PC-3 (cell line): Measurements from ENCODE around the gene PRKN. TPM values are rescaled to one million over a fixed set of nuclear protein-coding genes. Genes with fewer than 3 reads are reported as not detected.

Source experiments
- ATAC-seq: fragments of 200-7000 bp; cut with Tn5 transposase; 2 replicates; pipeline ENCODE4 v1.9.1; 2020; ENCODE audit warnings: mild to moderate bottlenecking, moderate library complexity
- BruUV-seq: library from RNA; stranded (reverse); fragments of 400-500 nt; replicated peaks from 2 replicates; lab custom pipeline; 2021; lab: Mats Ljungman, UMichigan
- CTCF ChIA-PET: fragments of 300-600 bp; sonication (Branson Sonifier 250); formaldehyde crosslinking; loops from one replicate; lab custom pipeline; 2022; ENCODE audit warnings: antibody characterized with exemption; lab: Charles Lee
- POLR2A ChIA-PET: fragments of 300-600 bp; sonication (Branson Sonifier 250); formaldehyde crosslinking; loops from one replicate; lab custom pipeline; 2022; ENCODE audit warnings: antibody characterized with exemption; ENCODE audit not compliant: unreplicated experiment; lab: Charles Lee
- DNase-seq: peaks from one replicate; pipeline ENCODE4 v3.0.0-alpha.2; 2015
- H2AFZ ChIP-seq: fragments of 300-600 bp; sonication (generic); 2 replicates; pipeline ENCODE4 v1.6.0; 2016; ENCODE audit warnings: antibody characterized with exemption, low read length
- H3F3A ChIP-seq: fragments of 300-600 bp; sonication (generic); one replicate; pipeline ENCODE4 v1.6.0; 2017; ENCODE audit warnings: antibody characterized with exemption, low read length, control low read depth, mild to moderate bottlenecking; ENCODE audit not compliant: unreplicated experiment
- H3K27ac ChIP-seq: fragments of 300-600 bp; sonication (generic); 2 replicates; pipeline ENCODE4 v1.5.1; 2016; ENCODE audit warnings: mild to moderate bottlenecking, low read length
- H3K27me3 ChIP-seq: fragments of 300-600 bp; sonication (generic); 2 replicates; pipeline ENCODE4 v1.6.1; 2016; ENCODE audit warnings: low read length, mixed read lengths
- H3K36me3 ChIP-seq: fragments of 300-600 bp; sonication (generic); 2 replicates; pipeline ENCODE4 v1.6.1; 2016; ENCODE audit warnings: low read depth, mixed run types, low read length, mixed read lengths
- H3K4me1 ChIP-seq: fragments of 300-600 bp; sonication (generic); 2 replicates; pipeline ENCODE4 v1.5.1; 2016; ENCODE audit warnings: low read length; ENCODE audit not compliant: insufficient read depth
- H3K4me2 ChIP-seq: fragments of 300-600 bp; sonication (generic); 2 replicates; pipeline ENCODE4 v1.6.0; 2016; ENCODE audit warnings: low read length
- H3K4me3 ChIP-seq: fragments of 300-600 bp; sonication (generic); 2 replicates; pipeline ENCODE4 v1.5.1; 2016; ENCODE audit warnings: mild to moderate bottlenecking, low read length, mixed read lengths
- H3K79me2 ChIP-seq: fragments of 300-600 bp; sonication (generic); 2 replicates; pipeline ENCODE4 v1.6.1; 2017; ENCODE audit warnings: low read length, mixed read lengths
- H3K9ac ChIP-seq: fragments of 300-600 bp; sonication (generic); 2 replicates; pipeline ENCODE4 v1.6.0; 2016; ENCODE audit warnings: mild to moderate bottlenecking, low read length
- H3K9me2 ChIP-seq: fragments of 300-600 bp; sonication (generic); replicated peaks from 2 replicates; pipeline ENCODE4 v1.6.1; 2016; ENCODE audit warnings: mixed run types, low read length, mixed read lengths
- H3K9me3 ChIP-seq: fragments of 300-600 bp; sonication (generic); 2 replicates; pipeline ENCODE4 v1.6.1; 2016; ENCODE audit warnings: low read length, mixed read lengths
- H4K20me1 ChIP-seq: fragments of 300-600 bp; sonication (generic); 2 replicates; pipeline ENCODE4 v1.6.1; 2016; ENCODE audit warnings: low read length, mixed read lengths
- CTCF ChIP-seq: fragments of 300-600 bp; sonication (generic); conservative IDR thresholded peaks from 2 replicates; pipeline ENCODE4 v1.5.1; 2017; ENCODE audit warnings: antibody characterized with exemption, low read depth, mild to moderate bottlenecking, low read length
- EZH2 ChIP-seq: fragments of 300-600 bp; sonication (generic); IDR thresholded peaks from one replicate; pipeline ENCODE4 v1.6.1; 2017; ENCODE audit warnings: antibody characterized with exemption, mild to moderate bottlenecking, low read length; ENCODE audit not compliant: unreplicated experiment
- EZH2phosphoT487 ChIP-seq: fragments of 300-600 bp; sonication (generic); IDR thresholded peaks from 2 replicates; pipeline ENCODE4 v1.6.1; 2018; ENCODE audit warnings: mild to moderate bottlenecking, antibody characterized with exemption, low read length, borderline replicate concordance
- intact Hi-C: fragments of 100-400 bp; cut with micrococcal nuclease; formaldehyde crosslinking; loops from 2 replicates; pipeline ENCODE4 v1.9.0; 2023
- total RNA-seq: library from RNA; depleted of rRNA; stranded (reverse); fragments of >200 nt; gene quantifications from 2 replicates; pipeline ENCODE4 v1.2.3, GENCODE V29; 2014

PRKN gene
- total RNA-seq, 1 experiment from 2014 or later: not detected

GRCh38 chr6:162178666-162179065 is 548.9 kb downstream of the PRKN start:
- CTCF ChIA-PET: no interaction called here

GRCh38 chr6:162178266-162178665 is 549.3 kb downstream of the PRKN start:
- TF ChIP-seq EZH2: no peak
- TF ChIP-seq CTCF: no peak
- no peak for TF ChIP-seq EZH2phosphoT487
- ChIA-PET CTCF (no interaction called here), POLR2A (no interaction called here)
- Histone ChIP-seq H3K27me3 (peaks cover 4% of the 10 kb centered on the region; the same call in 1 of the 2 replicates), H3K36me3 (no peaks in the 10 kb centered on the region), H3K9ac (no peak overlapping the region), H3K4me1 (no peaks in the 10 kb centered on the region), H3K4me2 (no peak overlapping the region), H3K9me2 (no peaks in the 10 kb centered on the region), H3F3A (no peaks in the 10 kb centered on the region), H2AFZ (no peak overlapping the region), H3K9me3 (no peaks in the 10 kb centered on the region), H3K4me3 (no peak overlapping the region), H3K27ac (no peak overlapping the region), H4K20me1 (no peaks in the 10 kb centered on the region), H3K79me2 (no peaks in the 10 kb centered on the region)
- DNase-seq (no peak), ATAC-seq (no peak)
- intact Hi-C loops: no loop called here
- BruUV-seq: no TSS peak

More at GRCh38 chr6:162178666-162179065, 548.9 kb downstream of the PRKN start:
- no peaks in the 10 kb centered on the region for H3K9me3 ChIP-seq
- H3K4me3 ChIP-seq: no peak overlapping the region
- no peak for ATAC-seq
- no peaks in the 10 kb centered on the region for H3F3A ChIP-seq
- no peaks in the 10 kb centered on the region for H3K4me1 ChIP-seq
- intact Hi-C loops: no loop called here
- H3K27me3 ChIP-seq: peaks cover 4% of the 10 kb centered on the region; the same call in 1 of the 2 replicates
- no peak overlapping the region for H3K9ac ChIP-seq
- H3K79me2 ChIP-seq: no peaks in the 10 kb centered on the region
- no peaks in the 10 kb centered on the region for H3K9me2 ChIP-seq
- H2AFZ ChIP-seq: no peak overlapping the region
- DNase-seq: no peak
- no peak overlapping the region for H3K27ac ChIP-seq
- TF ChIP-seq EZH2phosphoT487 (no peak), CTCF (no peak), EZH2 (no peak)
- no peaks in the 10 kb centered on the region for H3K36me3 ChIP-seq
- H3K4me2 ChIP-seq: no peak overlapping the region
- POLR2A ChIA-PET: no interaction called here
- BruUV-seq: no TSS peak
- no peaks in the 10 kb centered on the region for H4K20me1 ChIP-seq

- peaks cover 4% of the 10 kb centered on the region; the same call in 1 of the 2 replicates for H3K27me3 ChIP-seq
- ChIA-PET CTCF (no interaction called here), POLR2A (no interaction called here)
- no peak overlapping the region for H3K4me2 ChIP-seq
- H3K9me2 ChIP-seq: no peaks in the 10 kb centered on the region
- no peaks in the 10 kb centered on the region for H3K79me2 ChIP-seq
- H3K4me1 ChIP-seq: no peaks in the 10 kb centered on the region
- no peak for TF ChIP-seq EZH2
- no peak for TF ChIP-seq EZH2phosphoT487
- no peak for TF ChIP-seq CTCF
- intact Hi-C loops: no loop called here
- DNase-seq (no peak), ATAC-seq (no peak)
- H2AFZ ChIP-seq: no peak overlapping the region
- H3K9me3 ChIP-seq: no peaks in the 10 kb centered on the region
- no peak overlapping the region for H3K9ac ChIP-seq
- H3F3A ChIP-seq: no peaks in the 10 kb centered on the region
- H4K20me1 ChIP-seq: no peaks in the 10 kb centered on the region
- no peaks in the 10 kb centered on the region for H3K36me3 ChIP-seq
- H3K4me3 ChIP-seq: no peak overlapping the region
- H3K27ac ChIP-seq: no peak overlapping the region
- BruUV-seq: no TSS peak
These were observed 549.8 kb downstream of the PRKN start for GRCh38 chr6:162177746-162178145.
